Motor neuron (in vitro differentiated cells): ENCODE results near the gene PRRX2. TPM values are rescaled to one million over a fixed set of nuclear protein-coding genes. Genes with fewer than 3 reads are reported as not detected.

ENCODE experiments used
- ATAC-seq, 8 experiments: fragments of 200-7000 bp; cut with Tn5 transposase; replicated peaks in 6 of 8; 2 replicates each; pipeline ENCODE4 v1.8.0; 2021; ENCODE audit warnings: mild to moderate bottlenecking in 8 of 8, moderate library complexity in 8 of 8
- H3K27ac ChIP-seq, 2 donors: fragments of 250-450 bp; sonication (Bioruptor Pico); 2 replicates each; pipeline ENCODE4 v1.9.0; 2021; ENCODE audit warnings: antibody characterized with exemption in 2 of 2, mild to moderate bottlenecking in 2 of 2, moderate library complexity in 1 of 2
- H3K4me1 ChIP-seq, 2 donors: fragments of 250-450 bp; sonication (Bioruptor Pico); replicated peaks in 1 of 2; 2 replicates each; pipeline ENCODE4 v1.6.1; 2021; ENCODE audit warnings: antibody characterized with exemption in 2 of 2, mild to moderate bottlenecking in 2 of 2, moderate library complexity in 1 of 2
- H3K4me3 ChIP-seq, 5 donors: fragments of 250-450 bp; sonication (Bioruptor Pico); 2 replicates each; pipeline ENCODE4 v1.9.0; 2021; ENCODE audit warnings: antibody characterized with exemption in 5 of 5, mild to moderate bottlenecking in 5 of 5, moderate library complexity in 4 of 5
- WGBS, 10 experiments: fragments of 450-650 bp; shearing (Covaris generic); methylation state at CpG; one replicate each; pipeline ENCODE4 v1.0.0; 2022; 5-methylcytosine and 5-hydroxymethylcytosine counted together
- in situ Hi-C, 9 experiments: fragments of 400-800 bp; cut with MboI; loops; one replicate each; pipeline ENCODE4 v1.15.0; 2021; ENCODE audit warnings: low sequenced_read_pairs in 9 of 9, low pct_unique_long_range_greater_than_20kb in 2 of 9; ENCODE audit not compliant: unreplicated experiment in 9 of 9
- total RNA-seq, 8 experiments: library from RNA; unstranded; fragments of 300-600 nt; gene quantifications; 2 replicates each; pipeline versions ENCODE4 v1.2.3 to v1.2.4, GENCODE V29; 2022

PRRX2 gene
- total RNA-seq, 8 experiments from 2014 or later = 0.14 to 14.4 (median 0.87) TPM; not detected in 1

GRCh38 chr9:129708793-129709192 is 43.3 kb downstream of the PRRX2 start:
- H3K4me3 ChIP-seq = no peak overlapping the region
- in situ Hi-C loops = no loop called here
- peaks cover 4 to 23% of the 10 kb centered on the region in 2 donors for H3K4me1 ChIP-seq
- WGBS, 10 experiments = 0 to 60% (median 16%) methylated on average over 1 to 4 of the region's 6 CpGs; no CpG with 5 or more reads in 2 of the 10 experiments
- peak in 6 of 8 experiments; percentile 17 to 70 (median 36) for ATAC-seq
- no peak overlapping the region for H3K27ac ChIP-seq

- H3K4me1 ChIP-seq = peaks cover 4 to 23% of the 10 kb centered on the region in 2 donors
- 31 to 100% (median 65%) methylated on average over 1 to 5 of the region's 17 CpGs; no CpG with 5 or more reads in 4 of the 10 experiments for WGBS, 10 experiments
- in situ Hi-C loops = no loop called here
- H3K27ac ChIP-seq = no peak overlapping the region
- peak in 5 of 8 experiments; percentile 13 to 77 (median 67) for ATAC-seq
- H3K4me3 ChIP-seq = no peak overlapping the region
Observed at GRCh38 chr9:129709438-129710168, 44.2 kb downstream of the PRRX2 start.

GRCh38 chr9:129710169-129710453 is 44.7 kb downstream of the PRRX2 start:
- no peak overlapping the region for H3K4me3 ChIP-seq
- H3K27ac ChIP-seq = no peak overlapping the region
- in situ Hi-C loops = no loop called here
- no peak for ATAC-seq
- WGBS, 10 experiments = no CpG with 5 or more reads among the region's 3 CpGs
- H3K4me1 ChIP-seq = peaks cover 4 to 23% of the 10 kb centered on the region in 2 donors

- H3K27ac ChIP-seq = no peak overlapping the region
- peaks cover 4 to 23% of the 10 kb centered on the region in 2 donors for H3K4me1 ChIP-seq
- H3K4me3 ChIP-seq = no peak overlapping the region
- in situ Hi-C loops = no loop called here
- WGBS, 10 experiments = 0 to 100% (median 36%) methylated on average over 1 to 15 of the region's 26 CpGs; no CpG with 5 or more reads in 1 of the 10 experiments
- ATAC-seq = peak; percentile 15 to 73 (median 48)
Observed at GRCh38 chr9:129712634-129713401, 47.4 kb downstream of the PRRX2 start.

GRCh38 chr9:129713402-129713679 is 47.9 kb downstream of the PRRX2 start:
- WGBS, 10 experiments = 0 to 96% (median 65%) methylated on average over 1 to 7 of the region's 10 CpGs; no CpG with 5 or more reads in 4 of the 10 experiments
- H3K4me3 ChIP-seq = no peak overlapping the region
- in situ Hi-C loops = no loop called here
- ATAC-seq = no peak
- peaks cover 4 to 22% of the 10 kb centered on the region in 2 donors for H3K4me1 ChIP-seq
- no peak overlapping the region for H3K27ac ChIP-seq

GRCh38 chr9:129714511-129715061 is 49.1 kb downstream of the PRRX2 start:
- Histone ChIP-seq H3K27ac (no peak overlapping the region), H3K4me3 (no peak overlapping the region), H3K4me1 (peaks cover 4 to 10% of the 10 kb centered on the region in 2 donors)
- in situ Hi-C loops = no loop called here
- ATAC-seq = peak in 1 of 8 experiments; percentile 27
- 17 to 100% (median 80%) methylated on average over 1 to 6 of the region's 15 CpGs; no CpG with 5 or more reads in 3 of the 10 experiments for WGBS, 10 experiments

GRCh38 chr9:129716091-129716490 is 50.6 kb downstream of the PRRX2 start:
- 0 to 96% (median 71%) methylated on average over 2 to 4 of the region's 5 CpGs; no CpG with 5 or more reads in 4 of the 10 experiments for WGBS, 10 experiments
- H3K4me1 ChIP-seq = peaks cover 4 to 10% of the 10 kb centered on the region in 2 donors
- no peak overlapping the region for H3K4me3 ChIP-seq
- in situ Hi-C loops = no loop called here
- H3K27ac ChIP-seq = no peak overlapping the region
- peak in 2 of 8 experiments; percentile 26 to 81 for ATAC-seq

- H3K27ac ChIP-seq = no peak overlapping the region
- in situ Hi-C loops = no loop called here
- H3K4me3 ChIP-seq = no peak overlapping the region
- no peaks in the 10 kb centered on the region for H3K4me1 ChIP-seq
- 100% methylated on average over 1 of the region's 5 CpGs; no CpG with 5 or more reads in 9 of the 10 experiments for WGBS, 10 experiments
- no peak for ATAC-seq
Observed at GRCh38 chr9:129717991-129718390, 52.5 kb downstream of the PRRX2 start.

- no peak overlapping the region for H3K4me3 ChIP-seq
- no peak overlapping the region for H3K27ac ChIP-seq
- H3K4me1 ChIP-seq = no peaks in the 10 kb centered on the region
- 83 to 100% (median 100%) methylated on average over 1 of the region's 5 CpGs; no CpG with 5 or more reads in 5 of the 10 experiments for WGBS, 10 experiments
- in situ Hi-C loops = no loop called here
- ATAC-seq = no peak
Observed at GRCh38 chr9:129718647-129719046, 53.2 kb downstream of the PRRX2 start.

GRCh38 chr9:129719135-129719534 is 53.7 kb downstream of the PRRX2 start:
- Histone ChIP-seq H3K4me1 (no peaks in the 10 kb centered on the region), H3K4me3 (no peak overlapping the region), H3K27ac (no peak overlapping the region)
- WGBS, 10 experiments = 85 to 100% (median 96%) methylated on average over 1 to 8 of the region's 38 CpGs; no CpG with 5 or more reads in 5 of the 10 experiments
- ATAC-seq = no peak
- in situ Hi-C loops = no loop called here

- Histone ChIP-seq H3K27ac (no peak overlapping the region), H3K4me3 (no peak overlapping the region), H3K4me1 (no peaks in the 10 kb centered on the region)
- in situ Hi-C loops = no loop called here
- WGBS, 10 experiments = 60 to 100% (median 92%) methylated on average over 1 to 15 of the region's 31 CpGs; no CpG with 5 or more reads in 5 of the 10 experiments
- ATAC-seq = no peak
Observed at GRCh38 chr9:129720181-129720864, 54.9 kb downstream of the PRRX2 start.

- no peak overlapping the region for H3K27ac ChIP-seq
- in situ Hi-C loops = no loop called here
- no peak overlapping the region for H3K4me3 ChIP-seq
- WGBS, 10 experiments = 80 to 100% (median 88%) methylated on average over 1 to 15 of the region's 25 CpGs; no CpG with 5 or more reads in 4 of the 10 experiments
- no peak for ATAC-seq
- no peaks in the 10 kb centered on the region for H3K4me1 ChIP-seq
Observed at GRCh38 chr9:129720865-129721545, 55.6 kb downstream of the PRRX2 start.
